Astrocyte of the cerebellum (primary cell): Measurements from ENCODE around the gene TMCO4.

Source experiments
- DNase-seq: peaks from one replicate; pipeline ENCODE4 v3.0.0-alpha.2; 2011; ENCODE audit warnings: low read depth
- H3K4me3 ChIP-seq: 2 replicates; pipeline ENCODE4 v1.5.1; 2011; ENCODE audit warnings: mild to moderate bottlenecking, low read depth, low read length, moderate library complexity
- in situ Hi-C: cut with HindIII; loops from 2 replicates; pipeline ENCODE4 v1.10.0; 2017; ENCODE audit warnings: low sequenced_read_pairs
- TF ChIP-seq, protein P1 (sequence below): IDR thresholded peaks from 2 replicates; pipeline ENCODE4 v1.5.1; 2012; ENCODE audit warnings: low read length, low read depth, moderate library complexity, mild to moderate bottlenecking; ENCODE audit errors: missing control alignments

TMCO4 gene

DNA sequence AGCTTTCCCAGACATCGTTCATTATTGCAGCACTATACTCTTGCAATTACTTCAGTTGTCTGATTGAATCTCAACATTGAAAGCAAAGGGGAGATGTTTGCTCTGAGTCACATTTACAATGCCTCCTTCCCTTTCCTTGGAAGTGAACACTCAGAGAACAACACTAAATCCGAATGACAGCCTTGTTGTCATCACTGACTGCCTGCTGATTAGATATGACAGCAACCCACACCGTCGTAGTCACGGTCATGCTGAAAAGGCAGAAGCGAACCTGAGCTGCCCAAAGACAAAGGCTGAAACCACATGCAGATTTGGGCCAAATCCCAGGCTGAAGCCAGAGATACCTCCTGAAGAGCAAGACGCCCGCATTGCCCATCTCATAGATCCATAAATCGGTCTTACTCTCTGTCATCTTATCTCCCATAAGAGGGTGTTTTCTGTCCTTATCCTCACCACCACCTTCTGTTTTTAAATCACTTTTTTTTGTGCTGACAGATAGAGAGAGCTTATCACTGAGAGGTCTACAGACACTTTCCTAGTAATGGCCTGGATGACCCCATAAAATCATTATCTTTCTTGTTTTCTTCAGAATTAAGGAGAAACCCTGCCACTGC lies 47.5 kb downstream of the TMCO4 start:
- TF ChIP-seq, protein P1, sequence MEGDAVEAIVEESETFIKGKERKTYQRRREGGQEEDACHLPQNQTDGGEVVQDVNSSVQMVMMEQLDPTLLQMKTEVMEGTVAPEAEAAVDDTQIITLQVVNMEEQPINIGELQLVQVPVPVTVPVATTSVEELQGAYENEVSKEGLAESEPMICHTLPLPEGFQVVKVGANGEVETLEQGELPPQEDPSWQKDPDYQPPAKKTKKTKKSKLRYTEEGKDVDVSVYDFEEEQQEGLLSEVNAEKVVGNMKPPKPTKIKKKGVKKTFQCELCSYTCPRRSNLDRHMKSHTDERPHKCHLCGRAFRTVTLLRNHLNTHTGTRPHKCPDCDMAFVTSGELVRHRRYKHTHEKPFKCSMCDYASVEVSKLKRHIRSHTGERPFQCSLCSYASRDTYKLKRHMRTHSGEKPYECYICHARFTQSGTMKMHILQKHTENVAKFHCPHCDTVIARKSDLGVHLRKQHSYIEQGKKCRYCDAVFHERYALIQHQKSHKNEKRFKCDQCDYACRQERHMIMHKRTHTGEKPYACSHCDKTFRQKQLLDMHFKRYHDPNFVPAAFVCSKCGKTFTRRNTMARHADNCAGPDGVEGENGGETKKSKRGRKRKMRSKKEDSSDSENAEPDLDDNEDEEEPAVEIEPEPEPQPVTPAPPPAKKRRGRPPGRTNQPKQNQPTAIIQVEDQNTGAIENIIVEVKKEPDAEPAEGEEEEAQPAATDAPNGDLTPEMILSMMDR, result no peak
- in situ Hi-C loops, result no loop called here
- H3K4me3 ChIP-seq, result no peak overlapping the region
- no peak for DNase-seq

DNA sequence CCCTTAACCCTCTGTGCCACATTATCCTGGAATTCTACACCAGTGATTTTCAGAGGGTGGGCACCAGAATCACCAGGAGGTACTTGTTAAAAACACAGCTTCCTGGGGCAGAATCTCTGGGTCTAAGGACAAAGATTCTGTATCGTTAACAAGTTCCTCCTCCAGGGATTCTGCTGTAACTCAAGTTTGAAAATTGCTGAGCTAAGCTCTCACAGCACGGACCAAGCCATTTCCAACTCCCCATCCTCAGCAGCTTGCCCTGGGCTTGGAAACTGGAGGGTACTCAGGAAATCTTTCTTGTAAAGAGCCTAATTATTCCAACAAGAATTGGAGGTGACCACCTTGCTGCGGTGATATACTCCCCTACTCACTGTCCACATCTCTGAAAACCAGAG lies 48.8 kb downstream of the TMCO4 start:
- no peak for DNase-seq
- TF ChIP-seq, protein P1, result no peak
- in situ Hi-C loops, result no loop called here
- H3K4me3 ChIP-seq, result no peak overlapping the region

DNA sequence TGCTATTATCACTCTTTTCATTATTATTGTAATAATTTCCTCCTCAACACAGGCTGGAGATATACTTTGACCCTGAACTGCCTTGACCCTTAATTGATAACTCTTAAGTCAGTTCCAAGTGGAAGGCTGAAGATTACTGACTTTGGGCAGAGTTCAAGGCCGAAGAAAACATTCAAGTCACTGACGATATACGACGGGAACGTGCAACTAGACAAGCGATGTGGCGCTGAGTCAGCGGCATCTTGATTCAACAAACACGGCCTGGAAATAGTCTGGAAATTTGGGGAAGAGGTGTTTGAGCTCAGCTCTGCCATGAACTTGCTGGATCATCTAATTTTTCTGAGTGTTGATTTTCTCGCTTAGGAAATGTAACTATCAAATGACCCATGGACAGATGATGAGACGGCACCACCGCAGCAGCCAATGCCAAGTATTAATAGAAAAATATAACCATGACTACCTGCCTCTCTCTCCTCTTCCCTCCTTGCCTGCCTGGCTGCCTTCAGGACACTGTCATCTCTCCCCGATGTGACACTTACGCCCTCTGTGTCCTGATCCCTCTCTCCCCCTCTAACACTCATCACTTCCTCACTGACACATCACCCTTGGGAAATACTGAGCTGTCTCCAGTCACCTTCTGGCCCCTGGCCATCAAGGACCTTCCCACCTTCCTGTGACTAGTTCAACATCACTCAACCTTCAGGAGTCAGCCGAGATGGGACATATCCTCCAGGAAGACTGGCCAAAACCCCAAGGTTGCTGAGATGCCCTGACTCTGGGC lies 49.4 kb downstream of the TMCO4 start:
- no peak for DNase-seq
- in situ Hi-C loops, result no loop called here
- TF ChIP-seq, protein P1, result no peak
- H3K4me3 ChIP-seq, result no peak overlapping the region

DNA sequence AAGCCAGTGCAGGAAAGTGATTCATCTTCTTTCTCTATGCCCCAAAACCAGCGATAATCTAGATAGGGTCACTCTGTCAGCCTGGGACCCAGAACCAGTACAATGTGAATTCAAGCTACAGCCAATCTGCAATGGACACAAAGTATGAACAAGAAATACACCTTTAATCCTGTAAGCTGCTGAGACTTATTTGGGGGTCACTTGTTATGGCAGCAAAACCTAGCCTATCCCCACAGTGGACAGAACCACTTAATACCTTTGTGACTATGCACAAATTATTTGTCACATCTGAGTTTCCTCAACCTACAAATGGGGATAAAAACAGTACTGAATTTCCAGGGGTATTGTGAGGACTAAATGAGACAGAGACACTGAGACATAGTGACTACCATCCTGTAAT lies 50.0 kb downstream of the TMCO4 start:
- in situ Hi-C loops, result no loop called here
- H3K4me3 ChIP-seq, result no peak overlapping the region
- TF ChIP-seq, protein P1, result no peak
- no peak for DNase-seq

DNA sequence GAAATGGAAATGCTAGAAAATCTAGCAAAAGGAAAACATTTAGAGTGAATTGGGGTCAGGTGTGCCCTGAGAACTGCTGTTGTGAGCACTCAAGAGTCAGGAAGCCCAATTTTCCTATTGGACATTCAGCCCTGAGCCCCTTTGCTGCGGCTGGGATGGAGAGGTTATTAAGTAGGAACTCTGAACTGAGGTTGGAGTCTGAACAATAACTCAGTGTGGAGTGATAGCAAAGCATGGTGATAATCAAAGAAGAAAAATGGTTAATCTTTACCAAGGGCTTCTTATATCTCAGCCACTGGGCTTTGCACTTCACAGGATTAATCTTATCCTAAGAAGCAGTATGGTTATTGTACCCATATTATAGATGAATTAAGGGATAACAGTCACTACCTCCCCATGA lies 52.0 kb downstream of the TMCO4 start:
- DNase-seq, result no peak
- in situ Hi-C loops, result no loop called here
- no peak overlapping the region for H3K4me3 ChIP-seq
- TF ChIP-seq, protein P1, result no peak

DNA sequence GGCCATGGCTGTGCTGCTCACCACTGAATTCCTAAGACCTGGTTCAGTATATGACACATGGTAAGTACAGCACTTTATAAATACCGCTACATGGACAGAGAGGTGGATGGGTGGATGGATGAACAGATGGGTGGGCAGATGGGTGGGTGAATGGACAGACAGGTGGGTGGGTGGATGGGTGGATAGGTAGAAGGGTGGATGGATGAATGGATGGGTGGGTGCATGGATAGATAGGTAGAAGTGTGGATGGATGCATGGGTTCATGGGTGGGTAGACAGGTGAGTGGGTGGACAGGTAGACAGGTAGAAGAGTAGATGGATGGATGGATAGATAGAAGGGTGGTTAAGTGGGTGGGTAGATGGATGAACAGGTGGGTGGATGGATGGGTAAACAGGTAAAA lies 54.8 kb downstream of the TMCO4 start:
- TF ChIP-seq, protein P1, result no peak
- no peak overlapping the region for H3K4me3 ChIP-seq
- no peak for DNase-seq
- in situ Hi-C loops, result no loop called here
